22Rv1 (cell line): Measurements from ENCODE around the gene CCL2.

Source experiments
- H3K27ac ChIP-seq: fragments of 450-650 bp; 2 replicates; pipeline ENCODE4 v1.5.1; 2017
- ZFX ChIP-seq: fragments of 450-650 bp; IDR thresholded peaks from 2 replicates; pipeline ENCODE4 v1.6.1; 2017; ENCODE audit warnings: antibody characterized with exemption, borderline replicate concordance
- TF ChIP-seq, protein P1 (sequence below): fragments of 450-650 bp; IDR thresholded peaks from 2 replicates; pipeline ENCODE4 v1.5.1; 2017; ENCODE audit warnings: mild to moderate bottlenecking

CCL2 gene

DNA sequence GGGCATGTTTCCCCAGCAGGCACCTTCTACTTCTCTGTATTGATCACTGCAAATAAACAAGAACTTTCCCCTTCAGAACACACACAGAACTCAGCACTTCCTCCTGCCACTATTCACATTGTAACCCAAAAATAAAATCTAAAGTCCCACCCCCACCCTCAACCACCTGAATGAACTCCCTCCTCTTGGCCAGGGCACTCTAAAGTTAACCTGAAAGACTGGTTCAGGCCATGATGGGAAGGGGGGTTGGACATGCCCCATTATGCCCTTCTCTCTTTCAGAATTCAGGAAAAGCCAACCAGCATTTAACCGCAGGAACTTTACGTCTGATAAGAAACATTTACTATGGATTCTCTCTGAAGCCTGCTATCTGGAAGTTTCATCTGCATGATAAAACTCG lies 27.4 kb upstream of the CCL2 start:
- TF ChIP-seq, protein P1, sequence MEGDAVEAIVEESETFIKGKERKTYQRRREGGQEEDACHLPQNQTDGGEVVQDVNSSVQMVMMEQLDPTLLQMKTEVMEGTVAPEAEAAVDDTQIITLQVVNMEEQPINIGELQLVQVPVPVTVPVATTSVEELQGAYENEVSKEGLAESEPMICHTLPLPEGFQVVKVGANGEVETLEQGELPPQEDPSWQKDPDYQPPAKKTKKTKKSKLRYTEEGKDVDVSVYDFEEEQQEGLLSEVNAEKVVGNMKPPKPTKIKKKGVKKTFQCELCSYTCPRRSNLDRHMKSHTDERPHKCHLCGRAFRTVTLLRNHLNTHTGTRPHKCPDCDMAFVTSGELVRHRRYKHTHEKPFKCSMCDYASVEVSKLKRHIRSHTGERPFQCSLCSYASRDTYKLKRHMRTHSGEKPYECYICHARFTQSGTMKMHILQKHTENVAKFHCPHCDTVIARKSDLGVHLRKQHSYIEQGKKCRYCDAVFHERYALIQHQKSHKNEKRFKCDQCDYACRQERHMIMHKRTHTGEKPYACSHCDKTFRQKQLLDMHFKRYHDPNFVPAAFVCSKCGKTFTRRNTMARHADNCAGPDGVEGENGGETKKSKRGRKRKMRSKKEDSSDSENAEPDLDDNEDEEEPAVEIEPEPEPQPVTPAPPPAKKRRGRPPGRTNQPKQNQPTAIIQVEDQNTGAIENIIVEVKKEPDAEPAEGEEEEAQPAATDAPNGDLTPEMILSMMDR = no peak
- TF ChIP-seq ZFX = no peak
- no peak overlapping the region for H3K27ac ChIP-seq

DNA sequence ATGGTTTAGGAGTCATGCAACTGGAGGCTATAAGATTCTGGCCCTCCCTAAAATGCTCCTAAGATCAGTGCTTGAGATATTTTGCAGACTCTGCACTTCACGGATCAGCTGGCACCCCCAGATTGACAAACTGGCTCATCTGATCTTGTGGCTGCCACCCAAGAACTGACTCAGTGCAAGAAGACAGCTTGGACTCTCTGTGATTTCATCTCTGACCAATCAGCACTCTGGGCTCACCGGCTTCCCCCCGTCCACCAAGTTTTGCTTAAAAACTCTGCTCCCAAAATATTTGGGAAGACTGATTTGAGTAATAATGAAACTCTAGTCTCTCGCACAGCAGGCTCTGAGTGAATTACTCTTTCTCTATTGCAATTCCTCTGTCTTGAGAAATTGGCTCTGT lies 26.3 kb upstream of the CCL2 start:
- no peak overlapping the region for H3K27ac ChIP-seq
- TF ChIP-seq ZFX = no peak
- TF ChIP-seq, protein P1 = no peak

DNA sequence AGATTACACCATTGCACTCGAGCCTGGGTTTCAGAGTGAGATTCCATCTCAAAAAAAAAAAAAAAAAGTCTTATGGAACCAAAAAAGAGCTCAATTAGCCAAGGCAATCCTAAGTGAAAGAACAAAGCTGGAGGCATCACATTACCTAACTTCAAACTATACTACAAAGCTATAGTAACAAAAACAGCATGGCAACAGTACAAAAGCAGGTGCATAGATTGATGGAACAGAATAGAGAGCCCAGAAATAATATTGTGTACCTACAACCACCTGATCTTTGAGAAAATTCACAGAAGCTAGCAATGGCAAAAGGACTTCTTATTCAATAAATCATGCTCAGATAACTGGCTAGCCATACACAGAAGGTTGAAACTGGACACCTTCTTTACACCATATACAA lies 24.7 kb upstream of the CCL2 start:
- TF ChIP-seq, protein P1 = no peak
- TF ChIP-seq ZFX = no peak
- H3K27ac ChIP-seq = no peak overlapping the region

DNA sequence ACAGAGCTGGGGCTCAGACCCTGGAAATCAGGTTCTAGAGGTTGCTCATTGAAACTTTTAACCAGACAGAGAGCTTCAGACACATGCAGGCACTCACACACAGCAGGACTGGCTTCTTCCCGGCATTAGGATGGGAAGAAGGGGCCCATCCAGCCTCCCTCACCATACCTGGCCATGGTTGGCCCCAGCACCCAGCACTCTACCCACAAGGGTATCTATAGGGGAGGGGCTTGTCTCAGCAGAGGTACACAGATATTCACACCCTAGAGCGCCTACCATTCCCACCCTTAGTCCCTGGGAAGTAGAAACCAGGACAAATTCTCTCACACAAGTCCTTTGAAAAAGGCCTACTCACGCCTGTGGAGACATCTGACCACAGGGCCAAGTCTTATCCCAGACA lies 20.5 kb upstream of the CCL2 start:
- H3K27ac ChIP-seq = no peak overlapping the region
- TF ChIP-seq, protein P1 = no peak
- no peak for TF ChIP-seq ZFX

DNA sequence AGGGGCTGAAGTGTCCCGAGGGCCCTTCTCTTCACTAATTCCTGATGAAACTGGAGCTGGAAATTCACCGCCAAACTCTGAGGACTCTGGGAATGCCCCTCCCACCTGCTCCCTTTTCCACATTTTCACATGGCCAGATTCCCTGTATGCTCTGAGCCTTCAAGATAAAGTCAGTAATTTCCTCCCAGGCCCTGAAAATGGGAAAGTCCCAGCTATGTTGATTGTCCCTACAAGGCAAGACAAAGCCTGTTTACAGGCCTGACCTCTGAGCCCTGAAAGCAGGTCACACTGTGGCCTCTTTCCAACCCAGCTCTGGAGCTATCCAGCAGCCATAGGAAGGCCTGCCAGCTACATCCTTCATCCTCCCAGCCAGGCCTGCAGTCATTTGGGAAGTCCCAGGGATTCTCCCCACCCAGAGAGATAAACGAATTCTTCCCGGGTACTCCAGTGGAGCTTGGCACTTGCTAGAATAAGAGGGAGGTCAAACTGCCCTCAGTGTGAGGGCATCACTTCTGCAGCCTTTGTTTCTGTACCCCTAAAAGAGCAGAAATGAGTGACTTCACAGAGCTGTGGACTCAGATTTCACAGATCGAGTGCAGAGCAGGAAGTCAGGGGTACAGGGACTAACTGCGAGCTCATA lies 19.6 kb upstream of the CCL2 start:
- no peak overlapping the region for H3K27ac ChIP-seq
- TF ChIP-seq, protein P1 = no peak
- no peak for TF ChIP-seq ZFX

DNA sequence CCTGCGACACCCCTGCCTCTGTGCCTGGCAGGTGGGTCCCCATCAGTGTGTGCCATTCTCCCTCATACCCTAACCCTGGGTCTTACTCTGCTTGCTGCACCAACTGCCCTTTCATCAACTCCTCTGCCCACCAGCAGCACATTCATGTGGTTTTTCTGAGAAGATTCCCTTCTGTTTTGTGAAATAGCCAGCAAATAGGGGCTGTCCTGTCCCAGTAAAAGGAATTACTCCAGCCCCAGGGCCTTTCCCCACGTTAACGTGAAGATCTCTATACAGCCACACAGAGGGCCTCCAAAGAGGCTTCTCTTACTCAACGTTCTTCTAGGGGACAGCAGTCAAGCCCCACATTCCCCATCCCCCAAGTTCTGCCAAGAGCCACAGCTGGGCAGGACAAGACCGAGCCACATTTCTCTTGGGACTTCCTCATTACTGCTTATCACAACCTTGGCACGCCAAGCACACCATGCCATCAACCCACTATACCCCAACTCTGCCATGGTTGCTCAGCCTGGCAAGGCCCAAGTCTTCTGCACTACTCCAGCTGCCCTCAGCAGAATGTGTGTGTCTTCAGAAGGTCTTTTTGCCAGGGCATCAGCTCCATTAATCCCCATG lies 18.7 kb upstream of the CCL2 start:
- TF ChIP-seq ZFX = no peak
- TF ChIP-seq, protein P1 = no peak
- no peak overlapping the region for H3K27ac ChIP-seq

DNA sequence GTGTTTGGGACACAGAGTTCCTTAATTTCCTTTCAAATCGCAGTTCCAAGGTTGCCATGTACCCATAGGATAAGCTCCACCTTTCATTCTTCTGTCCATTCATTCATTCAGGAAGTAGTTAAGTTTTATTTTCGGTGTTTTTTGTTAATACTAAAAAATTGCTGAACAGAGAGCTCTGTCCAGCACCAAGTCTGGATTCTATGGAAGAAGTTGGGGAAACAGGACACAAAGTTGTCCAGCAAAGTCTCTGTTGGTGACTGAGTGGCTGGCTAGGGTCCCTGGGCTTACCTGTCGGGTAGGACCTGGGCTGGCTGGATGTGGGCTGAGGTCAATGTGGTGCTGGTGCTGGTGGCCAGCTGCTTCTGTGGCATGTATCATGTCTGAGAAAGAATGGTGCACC lies 17.6 kb upstream of the CCL2 start:
- TF ChIP-seq ZFX = no peak
- TF ChIP-seq, protein P1 = no peak
- no peak overlapping the region for H3K27ac ChIP-seq
